HG03280 (cell line): ENCODE results near the gene BIK.

Source experiments
- ATAC-seq: cut with Tn5 transposase; IDR thresholded peaks from one replicate; pipeline ENCODE4 v1.9.1; 2021; ENCODE audit warnings: mild to moderate bottlenecking, moderate library complexity; ENCODE audit not compliant: unreplicated experiment

BIK gene

DNA sequence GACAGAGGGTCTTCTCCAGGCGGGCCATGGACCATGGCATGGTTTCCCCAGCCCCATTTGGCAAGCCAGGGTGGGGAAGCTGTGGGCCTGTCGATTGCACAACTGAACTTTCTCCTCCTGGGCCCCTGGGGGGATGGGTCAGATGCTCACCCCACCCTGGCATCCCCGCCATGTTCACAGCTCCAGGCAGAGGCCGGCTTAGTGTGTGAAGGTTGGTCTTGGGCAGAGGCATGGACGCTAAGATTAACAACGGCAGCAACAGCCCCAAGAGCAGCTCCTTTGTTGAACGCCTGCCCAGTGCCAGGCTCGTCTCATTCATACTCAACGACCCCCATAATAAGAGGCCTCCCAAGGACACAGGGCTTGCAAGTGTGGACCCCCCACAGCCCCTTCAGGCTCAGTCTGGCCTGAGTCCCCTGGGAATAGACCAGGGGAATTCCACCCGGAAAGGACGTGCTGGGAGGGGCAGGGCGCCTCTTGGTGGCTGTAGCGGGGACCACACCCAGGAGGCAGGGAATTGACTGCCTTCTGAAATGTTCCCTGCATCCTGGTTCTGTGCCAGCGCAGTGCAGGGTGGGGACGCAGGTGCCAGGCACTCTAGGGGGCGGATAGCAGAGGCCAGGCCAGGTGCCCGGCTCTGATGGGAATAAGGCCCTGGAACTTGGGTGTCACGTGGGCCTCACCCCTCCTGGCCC lies 49.1 kb downstream of the BIK start:
- no peak for ATAC-seq

DNA sequence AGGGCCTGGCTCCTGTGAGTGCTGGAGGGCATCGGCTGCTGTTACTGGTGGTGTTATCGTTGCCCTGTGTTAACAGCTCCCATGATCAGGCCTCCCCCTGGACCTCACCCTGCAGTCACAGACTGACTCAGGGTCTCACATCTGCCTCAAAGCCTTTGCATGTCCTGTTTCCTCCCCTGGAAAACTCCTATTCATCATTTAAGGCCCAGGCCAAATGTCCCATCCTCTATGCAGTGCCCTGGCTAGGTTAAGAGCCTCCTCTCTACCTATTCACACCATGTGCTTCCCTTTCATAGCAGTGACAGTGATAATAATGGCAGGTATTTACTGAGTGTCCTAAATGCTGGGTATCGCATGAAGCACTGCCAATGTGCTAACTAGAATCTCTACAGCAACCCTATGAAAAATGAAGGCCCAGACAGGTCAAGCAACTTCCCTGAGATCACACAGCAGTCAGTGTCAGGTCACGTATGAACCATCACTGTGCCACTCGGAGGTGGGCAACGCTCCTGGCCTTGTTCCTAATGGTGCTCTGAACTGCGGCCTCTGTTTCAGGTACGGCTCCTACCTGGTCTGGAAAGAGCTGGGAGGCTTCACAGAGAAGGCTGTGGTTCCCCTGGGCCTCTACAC lies 50.1 kb downstream of the BIK start:
- ATAC-seq, result no peak

DNA sequence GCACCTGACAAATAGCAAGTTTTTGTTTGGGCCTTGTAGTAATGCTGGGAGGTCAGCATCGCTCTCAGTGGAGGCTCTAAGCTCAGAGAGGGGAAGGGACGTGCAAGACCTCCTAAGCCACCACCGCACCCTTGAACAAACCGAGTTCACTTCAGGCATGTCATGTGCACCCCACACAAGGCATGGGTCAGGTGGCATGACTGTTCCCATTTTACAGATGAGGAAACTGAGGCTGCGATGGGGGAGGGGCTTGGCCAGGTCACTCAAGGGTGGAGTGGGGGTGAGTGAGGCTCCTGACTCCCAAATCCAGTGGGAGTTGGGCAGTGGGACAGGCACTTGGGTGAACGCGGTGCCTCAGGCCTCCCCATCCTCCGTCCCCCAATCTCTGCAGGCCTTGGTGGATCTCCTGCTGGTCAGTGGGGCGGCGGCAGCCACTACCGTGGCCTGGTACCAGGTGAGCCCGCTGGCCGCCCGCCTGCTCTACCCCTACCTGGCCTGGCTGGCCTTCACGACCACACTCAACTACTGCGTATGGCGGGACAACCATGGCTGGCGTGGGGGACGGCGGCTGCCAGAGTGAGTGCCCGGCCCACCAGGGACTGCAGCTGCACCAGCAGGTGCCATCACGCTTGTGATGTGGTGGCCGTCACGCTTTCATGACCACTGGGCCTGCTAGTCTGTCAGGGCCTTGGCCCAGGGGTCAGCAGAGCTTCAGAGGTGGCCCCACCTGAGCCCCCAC lies 52.0 kb downstream of the BIK start:
- no peak for ATAC-seq

DNA sequence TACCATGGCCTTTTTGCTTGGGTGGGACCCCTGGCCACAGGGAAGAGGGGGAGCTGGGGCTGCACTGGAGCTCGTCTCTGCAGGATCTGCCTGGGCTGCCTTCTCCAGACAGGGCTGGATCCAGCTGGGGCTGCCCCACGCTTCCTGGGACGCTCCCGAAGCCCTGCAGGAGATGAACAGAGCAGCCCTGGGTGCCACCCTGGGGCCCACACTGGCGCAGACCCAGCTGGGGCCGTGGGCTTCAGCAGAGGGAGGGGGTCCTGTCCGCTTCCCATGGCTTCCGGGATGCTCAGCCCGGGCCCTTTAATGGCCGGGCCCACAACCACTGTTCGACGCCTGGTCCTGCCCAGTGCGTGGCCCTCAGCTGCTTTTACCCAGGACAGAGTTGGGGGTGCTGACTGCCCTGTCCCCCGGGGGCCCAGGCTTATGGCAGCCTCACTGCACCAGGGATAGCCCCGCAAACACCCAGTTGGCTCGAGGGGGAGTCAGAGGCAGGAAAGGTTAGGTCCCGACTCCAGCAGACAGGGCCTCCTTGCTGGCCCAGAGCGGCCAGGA lies 52.8 kb downstream of the BIK start:
- no peak for ATAC-seq

DNA sequence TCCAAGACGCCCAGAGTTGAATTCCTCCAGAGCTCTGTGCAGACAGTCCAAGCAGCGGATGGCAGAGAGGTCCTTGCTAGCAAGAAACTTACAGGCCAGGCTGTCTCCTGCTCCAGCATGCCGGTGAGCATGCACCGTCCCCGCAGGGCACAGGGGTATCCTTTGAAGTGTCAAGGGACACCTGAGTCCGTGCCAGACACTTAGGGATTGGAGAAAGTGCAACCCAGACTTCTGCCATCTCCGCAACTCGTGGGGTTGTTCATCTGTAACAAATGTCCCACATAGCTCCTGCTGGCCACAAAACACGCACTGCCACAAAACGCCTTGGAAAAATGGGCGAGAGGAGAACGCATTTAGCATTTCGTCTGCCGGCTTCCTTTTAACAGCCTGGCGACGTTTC lies 54.1 kb downstream of the BIK start:
- ATAC-seq, result no peak

DNA sequence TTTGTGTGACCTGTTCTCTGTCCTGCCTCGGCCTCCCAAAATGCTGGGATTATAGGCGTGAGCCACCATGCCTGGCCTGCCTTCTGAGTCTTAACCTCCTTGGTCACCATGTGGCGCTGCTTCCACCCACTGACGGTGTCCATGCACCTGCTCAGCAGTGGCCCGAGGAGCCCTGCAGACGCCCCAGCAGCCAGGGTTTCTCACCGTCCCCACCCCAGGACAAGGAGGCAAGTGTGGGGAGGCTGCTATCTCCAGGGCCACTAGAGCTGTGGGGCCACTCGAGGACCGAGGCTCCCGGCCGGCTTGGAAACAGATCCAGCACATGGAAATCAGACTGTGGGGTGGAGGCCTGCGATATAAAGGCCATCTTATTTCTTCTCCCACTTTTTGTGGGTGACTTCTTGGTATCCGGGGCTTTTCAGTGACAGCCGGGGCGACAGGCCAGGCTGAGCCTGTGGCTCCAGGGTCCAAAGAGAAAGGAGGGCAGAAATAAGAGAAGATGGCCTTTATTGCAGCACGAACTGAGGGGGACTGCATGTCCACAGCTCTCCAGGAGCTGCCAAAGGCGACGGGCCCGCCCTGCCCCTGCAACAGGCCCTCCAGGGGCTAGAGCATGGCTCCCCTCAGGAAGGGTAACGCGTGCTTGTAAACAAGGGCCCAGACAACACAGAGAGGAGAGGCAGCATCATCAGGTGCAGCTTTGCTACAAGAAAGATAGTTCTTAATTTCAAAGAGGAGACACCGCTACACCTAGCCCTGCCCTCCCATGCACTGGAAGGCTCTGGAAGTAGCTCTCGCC lies 55.8 kb downstream of the BIK start:
- no peak for ATAC-seq

DNA sequence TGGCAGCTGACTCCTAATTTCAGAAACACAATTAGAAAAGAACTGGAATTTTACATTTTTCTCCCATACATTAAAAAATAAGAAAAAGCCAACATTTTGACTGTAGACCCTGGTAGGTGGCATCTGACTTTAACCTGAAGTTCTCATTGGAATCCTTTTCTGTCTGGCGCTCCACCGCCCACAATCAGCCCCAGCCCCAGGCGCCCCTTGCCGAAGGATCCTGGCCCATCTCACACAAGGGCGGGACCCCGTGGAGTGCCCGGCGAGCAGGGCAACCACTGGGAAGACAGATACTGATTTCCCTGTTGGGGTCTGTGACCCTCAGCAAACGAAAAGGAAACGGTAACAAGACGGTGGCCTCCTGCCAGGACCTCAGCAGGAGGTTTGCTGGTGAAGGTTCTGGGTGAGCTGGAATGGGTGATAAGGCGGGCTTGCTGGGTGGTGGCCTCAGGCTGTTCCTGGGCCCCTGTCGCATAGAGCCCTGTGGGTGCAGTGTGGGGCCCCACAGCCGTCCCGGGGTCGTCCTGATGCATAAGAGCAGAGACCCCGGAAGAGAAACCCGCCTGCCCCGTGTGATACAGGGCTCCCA lies 56.5 kb downstream of the BIK start:
- no peak for ATAC-seq

DNA sequence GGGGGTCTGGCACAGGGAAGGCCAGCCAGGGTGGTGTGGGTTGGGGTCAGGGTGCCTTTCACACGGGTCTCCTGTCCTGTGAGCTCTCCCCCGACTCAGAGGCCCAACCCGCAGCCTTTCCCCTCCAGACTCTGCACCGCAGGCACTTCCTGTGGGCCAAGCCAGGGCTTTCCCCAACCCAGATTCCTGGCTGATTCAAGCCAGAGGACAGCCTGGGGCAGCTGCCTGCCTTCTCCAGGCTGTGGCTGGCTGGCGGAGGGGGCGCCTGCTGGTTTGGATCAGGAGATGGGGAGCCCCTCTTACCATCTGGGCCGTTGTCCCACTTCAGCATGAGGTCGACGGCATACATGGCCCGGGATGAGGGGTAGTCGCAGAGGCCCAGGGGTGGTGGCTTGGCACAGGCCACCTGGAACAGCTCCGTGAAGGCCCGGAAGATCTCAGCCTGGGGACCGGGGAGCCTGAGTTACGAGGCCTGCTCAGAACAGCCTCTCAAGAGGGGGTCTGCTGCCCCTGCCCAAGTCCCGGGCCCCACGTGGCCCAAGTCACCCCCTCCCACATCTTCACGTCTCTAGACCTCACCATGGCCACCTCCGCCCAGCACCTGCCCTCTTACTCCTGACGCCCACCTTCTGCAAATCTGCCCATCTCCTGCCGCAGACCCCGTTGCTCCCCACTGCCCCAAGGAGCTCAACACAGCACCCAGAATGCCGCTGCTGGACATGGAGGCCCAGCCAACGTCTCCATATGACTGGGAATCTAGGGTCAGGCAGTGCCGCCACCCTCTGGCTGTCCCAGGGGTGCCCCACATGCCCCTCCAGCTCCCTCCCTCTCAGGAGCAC lies 58.1 kb downstream of the BIK start:
- ATAC-seq, result no peak

DNA sequence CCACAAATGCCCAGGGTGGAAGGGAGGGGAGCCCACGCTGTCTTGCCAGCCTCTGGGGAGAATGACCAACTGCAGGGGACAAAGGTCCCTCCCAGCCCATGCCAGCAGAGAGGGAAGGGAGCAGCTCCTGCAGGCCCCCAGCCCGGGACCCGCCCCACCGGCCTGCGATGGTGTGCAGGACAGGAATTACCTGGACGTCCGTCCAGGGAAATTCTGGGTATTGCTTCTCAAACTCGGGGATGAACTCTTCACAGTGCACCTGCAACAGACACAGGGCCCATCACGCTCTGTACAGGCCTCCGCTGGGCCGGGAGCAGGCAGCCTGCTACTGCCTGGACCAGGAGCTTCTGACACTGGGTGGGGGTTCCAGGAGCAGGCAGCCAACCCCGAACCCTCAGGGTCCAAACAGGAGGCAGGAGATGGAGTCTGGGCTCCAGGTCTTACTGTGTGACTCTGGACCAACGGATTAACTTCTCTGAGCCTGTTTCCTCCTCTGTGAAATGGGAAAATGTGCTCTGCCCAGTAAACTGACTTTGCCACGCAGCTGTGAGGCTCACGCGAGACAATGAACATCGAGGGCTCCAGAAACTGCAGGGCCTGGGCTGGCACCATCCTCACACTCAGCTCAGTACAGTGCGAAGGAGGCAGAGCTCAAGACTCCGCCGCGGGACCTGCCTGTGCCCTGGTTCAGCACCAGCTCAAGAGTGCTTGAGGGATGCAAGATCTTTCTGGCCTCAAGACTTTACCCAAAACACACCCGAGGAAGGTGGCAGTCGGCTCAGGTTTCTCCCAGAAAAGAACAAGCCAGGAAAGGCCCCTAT lies 59.0 kb downstream of the BIK start:
- ATAC-seq, result no peak

DNA sequence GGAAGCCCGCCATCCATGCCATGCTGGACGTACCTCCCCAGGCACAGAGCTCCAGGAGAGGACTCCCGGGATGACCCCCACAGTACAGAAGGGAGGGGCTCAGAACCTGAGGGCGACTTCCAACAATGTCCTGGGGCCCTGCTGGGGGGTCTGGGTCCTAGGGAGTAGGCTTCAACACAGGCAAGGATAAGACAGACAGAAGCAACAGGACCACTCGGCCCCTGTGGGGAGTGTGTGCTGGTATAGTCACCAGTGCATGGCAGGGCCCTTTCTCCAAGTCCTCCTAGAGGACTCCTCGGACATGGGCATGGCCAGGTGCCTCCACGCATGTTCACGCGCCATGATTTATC lies 59.6 kb downstream of the BIK start:
- ATAC-seq, result no peak

DNA sequence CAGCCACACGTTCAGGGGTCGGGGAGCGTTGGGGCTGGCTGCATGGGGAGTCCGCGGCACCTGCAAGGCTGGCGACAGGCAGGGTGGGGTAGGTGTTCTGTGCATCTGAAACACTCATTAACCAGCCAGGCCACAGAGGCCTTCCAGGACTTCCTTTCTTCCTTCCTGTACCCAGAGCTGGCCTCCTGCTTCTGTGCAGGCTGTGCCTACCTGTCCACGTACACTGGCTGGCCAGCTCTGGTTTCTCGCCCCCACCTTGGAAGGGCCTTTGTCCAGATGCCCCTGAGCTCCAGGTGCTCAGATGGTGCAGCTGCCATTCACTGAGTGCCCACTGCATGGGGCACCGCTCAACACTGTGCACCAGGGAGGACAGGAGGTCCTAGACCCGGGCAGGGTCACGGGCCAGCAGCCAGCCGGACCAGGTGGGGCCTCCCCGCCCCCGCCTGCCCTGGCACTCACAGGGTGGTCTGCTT lies 60.5 kb downstream of the BIK start:
- no peak for ATAC-seq

DNA sequence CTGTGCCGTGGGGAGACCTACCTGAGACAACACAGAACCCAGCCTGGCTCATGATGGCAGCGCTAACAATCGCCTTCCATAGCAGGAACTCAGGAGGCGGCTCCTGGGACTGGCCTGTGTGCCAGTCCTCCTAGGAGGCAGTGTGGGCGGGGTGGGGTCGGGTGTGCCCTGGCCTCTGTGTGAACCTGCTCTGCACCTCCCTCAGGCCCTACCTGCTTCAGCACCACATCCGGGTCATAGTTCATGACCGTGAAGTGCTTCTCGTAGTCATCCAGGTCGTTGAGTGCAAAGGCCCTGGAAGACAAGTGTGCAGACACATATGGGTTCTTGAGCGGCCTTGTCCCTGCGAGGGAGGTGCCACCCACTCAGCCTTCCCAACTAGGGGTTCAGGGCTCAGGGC lies 61.1 kb downstream of the BIK start:
- no peak for ATAC-seq

DNA sequence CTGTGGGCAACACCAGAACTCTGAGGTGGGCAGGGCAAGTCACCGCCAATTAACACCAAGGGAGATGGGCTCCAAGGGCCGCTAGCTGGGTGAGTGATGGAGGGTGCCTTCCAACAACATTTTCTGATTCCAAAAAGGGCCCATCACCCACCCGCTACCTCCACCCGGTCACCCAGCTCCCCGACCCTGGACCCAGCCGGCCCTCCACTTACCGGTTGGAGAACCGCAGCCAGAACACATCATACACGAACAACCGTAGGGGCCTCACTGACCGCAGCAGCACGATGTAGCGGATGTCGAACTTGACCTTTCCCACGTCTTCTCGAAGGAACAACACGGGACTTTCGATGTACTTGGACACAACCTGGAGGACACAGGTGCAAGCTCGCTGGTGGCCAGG lies 61.6 kb downstream of the BIK start:
- ATAC-seq, result no peak

DNA sequence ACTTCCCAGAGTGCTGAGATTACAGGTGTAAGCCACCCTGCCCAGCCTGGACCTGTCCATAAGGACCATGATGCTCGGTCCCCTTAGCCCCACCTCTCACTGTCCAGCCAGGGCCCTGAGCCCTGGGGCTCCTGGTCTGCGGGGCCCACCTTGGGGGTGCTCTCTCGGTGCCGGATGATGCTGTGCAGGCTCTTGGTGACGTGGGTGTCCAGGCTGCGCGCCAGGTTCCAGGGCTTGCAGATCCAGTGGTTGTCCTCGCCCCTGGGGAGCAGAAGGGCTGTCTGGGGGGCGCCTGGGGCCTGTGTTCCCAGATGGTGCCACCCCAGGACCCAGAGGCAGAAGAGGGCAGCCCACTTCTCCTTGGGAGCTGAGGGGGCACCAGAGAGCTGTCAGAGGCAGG lies 63.0 kb downstream of the BIK start:
- ATAC-seq, result no peak

DNA sequence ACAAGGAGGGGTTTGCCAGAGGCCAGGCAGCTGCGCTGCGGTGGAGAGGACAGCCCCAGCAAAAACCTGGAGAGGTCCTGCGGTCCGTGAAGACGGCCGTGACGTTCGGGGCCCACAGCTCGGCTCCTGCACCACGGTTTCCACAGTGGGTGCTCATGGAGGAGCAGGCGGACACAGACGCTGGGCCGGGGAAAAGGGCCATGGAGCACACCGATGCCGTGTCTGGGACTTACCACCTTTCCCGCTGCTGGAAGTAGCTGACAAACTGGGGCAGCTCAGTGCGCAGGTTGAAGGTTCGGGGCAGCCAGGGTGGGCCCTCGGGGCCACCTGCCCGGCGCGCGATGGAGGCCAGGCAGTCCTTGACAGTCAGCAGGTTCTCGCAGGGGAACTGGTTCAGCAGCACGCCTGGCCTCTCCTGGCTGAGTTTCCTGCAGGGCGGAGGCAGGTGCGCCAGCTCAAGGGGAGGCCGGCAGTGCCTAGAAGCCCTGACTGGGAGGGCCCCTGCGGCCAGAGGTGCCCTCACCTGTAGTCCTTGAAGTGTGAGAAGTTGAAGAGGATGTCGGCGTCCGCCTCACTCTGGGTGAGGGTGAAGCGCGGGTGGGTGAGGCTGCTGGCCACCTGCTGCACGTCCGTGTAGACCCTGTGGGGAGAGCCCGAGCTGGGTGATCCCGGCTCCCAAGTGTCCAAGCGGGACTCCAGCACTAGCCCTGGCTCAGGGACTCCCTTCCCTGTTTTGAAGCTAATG lies 63.6 kb downstream of the BIK start:
- ATAC-seq, result no peak

DNA sequence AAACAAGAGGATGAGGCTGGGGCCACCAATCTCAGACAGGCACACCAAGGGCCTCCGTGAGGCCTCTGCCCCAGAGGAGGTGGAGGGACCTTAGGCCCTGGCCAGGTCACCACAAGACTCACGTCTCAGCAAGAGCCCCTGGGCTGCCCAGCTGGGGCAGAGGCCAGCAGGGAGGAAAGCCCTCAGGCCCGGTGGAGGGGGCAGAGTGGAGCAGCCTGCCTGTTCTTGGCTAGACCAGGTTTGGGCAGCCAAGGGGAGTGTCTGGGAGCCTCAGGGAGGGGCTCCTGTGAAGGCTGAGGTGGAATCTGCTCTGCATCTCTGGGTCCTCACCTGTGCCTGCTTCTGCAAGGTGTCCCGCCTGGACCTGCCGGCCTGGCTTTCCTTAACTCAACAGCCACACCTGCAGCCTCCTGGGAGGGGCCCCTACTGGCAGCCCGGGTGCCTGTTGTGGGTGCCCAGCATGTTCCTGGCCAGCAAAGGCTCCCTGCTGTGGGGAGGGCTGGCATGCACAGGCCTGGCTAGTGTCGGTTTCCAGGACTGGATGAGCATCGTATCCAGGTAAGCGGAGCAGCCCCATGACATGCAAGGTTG lies 64.5 kb downstream of the BIK start:
- no peak for ATAC-seq

DNA sequence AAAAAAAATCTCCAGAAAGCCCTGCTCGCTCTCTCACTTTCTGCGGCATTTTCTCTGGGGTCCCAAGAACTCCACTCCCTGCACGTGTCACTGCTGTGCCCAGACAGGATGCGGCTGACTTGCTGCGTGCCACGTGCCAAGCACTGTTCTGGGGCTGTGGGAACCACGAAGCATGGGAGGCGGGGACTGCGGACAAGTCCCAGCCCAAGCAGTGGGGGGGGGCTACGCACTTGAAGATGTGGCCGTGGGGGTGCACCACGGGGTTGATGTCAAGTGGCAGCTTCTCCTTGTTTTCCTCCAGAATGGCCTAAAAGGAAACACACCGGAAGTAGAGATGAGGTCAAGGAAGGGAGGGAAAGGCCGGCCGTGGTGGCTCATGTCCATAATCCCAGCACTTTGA lies 65.5 kb downstream of the BIK start:
- no peak for ATAC-seq

DNA sequence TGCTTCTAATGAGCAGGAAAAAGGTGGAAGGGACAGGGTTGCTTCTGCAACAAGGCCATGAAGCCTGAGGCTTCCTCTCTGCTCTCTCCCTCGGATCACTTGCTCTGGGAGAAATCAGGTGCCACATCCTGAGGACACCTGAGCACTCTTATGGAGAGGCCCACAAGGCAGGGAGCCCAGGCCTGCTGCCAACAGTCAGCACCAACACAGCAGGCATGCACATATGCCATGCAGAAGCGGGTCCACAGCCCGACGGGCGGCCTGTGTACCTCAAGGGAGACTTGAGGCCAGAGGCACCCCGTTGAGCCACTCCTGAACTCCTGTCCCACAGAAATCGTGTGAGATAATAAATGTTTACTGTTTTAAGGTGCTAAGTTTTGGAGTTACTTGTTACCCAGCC lies 66.9 kb downstream of the BIK start:
- no peak for ATAC-seq
